ENCODE data around the gene SMARCA2. TPM values are rescaled to one million over a fixed set of nuclear protein-coding genes. Genes with fewer than 3 reads are reported as not detected.

The SMARCA2 gene
- 10 to 100 TPM; 87.8 to 89.9 TPM for total RNA-seq

GRCh38 chr9:2014696-2015580, at the start of gene SMARCA2:
Gene SMARCA2, plus strand, starts transcription at chr9:2015347. Its CDS starts 13,676 bp downstream, at chr9:2029023.
- peak; percentile 97 for DNase-seq
- peak within 1 kb of the TSS; percentile 92 for H3K4me3 Mint-ChIP-seq
- peaks cover 44% of the 10 kb centered on the region for H3K4me1 Mint-ChIP-seq (ENCODE audit: low read depth)
- peak within 1 kb of the TSS; percentile 99 for H3K27ac Mint-ChIP-seq
- CTCF ChIA-PET, result interaction anchor here (0.6 to 0.7 kb wide), 3 partner anchors 13 to 1277 kb away, joined by 3 to 4 read pairs (median 3); no protein-coding TSS in a partner anchor
- H3K9me3 Mint-ChIP-seq, result no peaks in the 10 kb centered on the region
- intact Hi-C loops (cut with micrococcal nuclease), result loop anchor here (1.0 to 10.0 kb wide), 10 partner anchors 8 to 1730 kb away; partner anchors contain the start of genes PUM3, RFX3 and VLDLR
- H3K36me3 Mint-ChIP-seq (ENCODE audit: low read depth), result peaks cover 2% of the 10 kb centered on the region
- no peaks in the 10 kb centered on the region for H3K27me3 Mint-ChIP-seq (ENCODE audit: low read depth)

GRCh38 chr9:1966725-1967366, 48.3 kb upstream of the SMARCA2 start:
- Mint-ChIP-seq H3K4me3 (no peak overlapping the region), H3K9me3 (peaks cover 2% of the 10 kb centered on the region), H3K27ac (no peak overlapping the region), H3K36me3 (ENCODE audit: low read depth) (peaks cover 2% of the 10 kb centered on the region), H3K4me1 (ENCODE audit: low read depth) (no peaks in the 10 kb centered on the region), H3K27me3 (ENCODE audit: low read depth) (peaks cover 7% of the 10 kb centered on the region)
- intact Hi-C loops (cut with micrococcal nuclease), result no loop called here
- DNase-seq, result no peak
- CTCF ChIA-PET, result no interaction called here

GRCh38 chr9:1969160-1969559, 46.0 kb upstream of the SMARCA2 start:
- CTCF ChIA-PET, result interaction anchor here (0.6 kb wide), 1 partner anchor 346 kb away, joined by 3 read pairs; no protein-coding TSS in a partner anchor
- intact Hi-C loops (cut with micrococcal nuclease), result no loop called here

GRCh38 chr9:1969898-1970297, 45.2 kb upstream of the SMARCA2 start:
- CTCF ChIA-PET, result no interaction called here
- H3K36me3 Mint-ChIP-seq (ENCODE audit: low read depth), result peaks cover 4% of the 10 kb centered on the region

More at GRCh38 chr9:1969160-1969559, 46.0 kb upstream of the SMARCA2 start:
- no peak for DNase-seq
- peaks cover 15% of the 10 kb centered on the region for H3K9me3 Mint-ChIP-seq
- H3K4me3 Mint-ChIP-seq, result no peak overlapping the region
- peaks cover 4% of the 10 kb centered on the region for H3K36me3 Mint-ChIP-seq (ENCODE audit: low read depth)
- peaks cover 7% of the 10 kb centered on the region for H3K27me3 Mint-ChIP-seq (ENCODE audit: low read depth)
- no peak overlapping the region for H3K27ac Mint-ChIP-seq
- H3K4me1 Mint-ChIP-seq (ENCODE audit: low read depth), result no peaks in the 10 kb centered on the region

GRCh38 chr9:1972672-1973071, 42.5 kb upstream of the SMARCA2 start:
- Mint-ChIP-seq H3K27me3 (ENCODE audit: low read depth) (peaks cover 2% of the 10 kb centered on the region), H3K4me3 (no peak overlapping the region), H3K9me3 (peaks cover 15% of the 10 kb centered on the region), H3K36me3 (ENCODE audit: low read depth) (peaks cover 4% of the 10 kb centered on the region), H3K4me1 (ENCODE audit: low read depth) (no peaks in the 10 kb centered on the region), H3K27ac (no peak overlapping the region)
- intact Hi-C loops (cut with micrococcal nuclease), result no loop called here
- CTCF ChIA-PET, result no interaction called here
- no peak for DNase-seq

More at GRCh38 chr9:1969898-1970297, 45.2 kb upstream of the SMARCA2 start:
- H3K4me3 Mint-ChIP-seq, result no peak overlapping the region
- no peak for DNase-seq
- peaks cover 15% of the 10 kb centered on the region for H3K9me3 Mint-ChIP-seq
- H3K27ac Mint-ChIP-seq, result no peak overlapping the region
- intact Hi-C loops (cut with micrococcal nuclease), result no loop called here
- no peaks in the 10 kb centered on the region for H3K4me1 Mint-ChIP-seq (ENCODE audit: low read depth)
- peaks cover 2% of the 10 kb centered on the region for H3K27me3 Mint-ChIP-seq (ENCODE audit: low read depth)

- Mint-ChIP-seq H3K27ac (no peak overlapping the region), H3K4me1 (ENCODE audit: low read depth) (no peaks in the 10 kb centered on the region), H3K9me3 (peaks cover 13% of the 10 kb centered on the region), H3K27me3 (ENCODE audit: low read depth) (no peaks in the 10 kb centered on the region), H3K4me3 (no peak overlapping the region), H3K36me3 (ENCODE audit: low read depth) (peaks cover 2% of the 10 kb centered on the region)
- no peak for DNase-seq
- CTCF ChIA-PET, result no interaction called here
- intact Hi-C loops (cut with micrococcal nuclease), result no loop called here
Measured at GRCh38 chr9:1977026-1977425, 38.1 kb upstream of the SMARCA2 start.

GRCh38 chr9:1978941-1979340, 36.2 kb upstream of the SMARCA2 start:
- no peaks in the 10 kb centered on the region for H3K4me1 Mint-ChIP-seq (ENCODE audit: low read depth)
- no peaks in the 10 kb centered on the region for H3K27me3 Mint-ChIP-seq (ENCODE audit: low read depth)
- CTCF ChIA-PET, result no interaction called here
- intact Hi-C loops (cut with micrococcal nuclease), result no loop called here
- no peaks in the 10 kb centered on the region for H3K9me3 Mint-ChIP-seq
- DNase-seq, result no peak
- no peak overlapping the region for H3K4me3 Mint-ChIP-seq
- H3K36me3 Mint-ChIP-seq (ENCODE audit: low read depth), result no peaks in the 10 kb centered on the region
- H3K27ac Mint-ChIP-seq, result no peak overlapping the region

GRCh38 chr9:1979741-1980367, 35.3 kb upstream of the SMARCA2 start:
- Mint-ChIP-seq H3K27ac (no peak overlapping the region), H3K27me3 (ENCODE audit: low read depth) (no peaks in the 10 kb centered on the region), H3K9me3 (no peaks in the 10 kb centered on the region), H3K4me3 (no peak overlapping the region), H3K4me1 (ENCODE audit: low read depth) (no peaks in the 10 kb centered on the region), H3K36me3 (ENCODE audit: low read depth) (no peaks in the 10 kb centered on the region)
- CTCF ChIA-PET, result no interaction called here
- DNase-seq, result no peak
- intact Hi-C loops (cut with micrococcal nuclease), result no loop called here

- CTCF ChIA-PET, result interaction anchor here (0.7 kb wide), 1 partner anchor 107 kb away, joined by 4 read pairs; no protein-coding TSS in a partner anchor
Measured at GRCh38 chr9:1980387-1980786, 34.8 kb upstream of the SMARCA2 start.

GRCh38 chr9:1982074-1982473, 33.1 kb upstream of the SMARCA2 start:
- DNase-seq, result no peak
- CTCF ChIA-PET, result no interaction called here

More at GRCh38 chr9:1980387-1980786, 34.8 kb upstream of the SMARCA2 start:
- Mint-ChIP-seq H3K27ac (no peak overlapping the region), H3K9me3 (no peaks in the 10 kb centered on the region), H3K27me3 (ENCODE audit: low read depth) (no peaks in the 10 kb centered on the region), H3K4me3 (no peak overlapping the region), H3K4me1 (ENCODE audit: low read depth) (no peaks in the 10 kb centered on the region), H3K36me3 (ENCODE audit: low read depth) (no peaks in the 10 kb centered on the region)
- intact Hi-C loops (cut with micrococcal nuclease), result no loop called here
- DNase-seq, result no peak

GRCh38 chr9:1986341-1986740, 28.8 kb upstream of the SMARCA2 start:
- DNase-seq, result no peak
- Mint-ChIP-seq H3K27ac (no peak overlapping the region), H3K36me3 (ENCODE audit: low read depth) (no peaks in the 10 kb centered on the region), H3K27me3 (ENCODE audit: low read depth) (peaks cover 2% of the 10 kb centered on the region), H3K4me1 (ENCODE audit: low read depth) (no peaks in the 10 kb centered on the region), H3K4me3 (no peak overlapping the region), H3K9me3 (no peaks in the 10 kb centered on the region)
- CTCF ChIA-PET, result no interaction called here
- intact Hi-C loops (cut with micrococcal nuclease), result no loop called here

More at GRCh38 chr9:1982074-1982473, 33.1 kb upstream of the SMARCA2 start:
- Mint-ChIP-seq H3K4me1 (ENCODE audit: low read depth) (no peaks in the 10 kb centered on the region), H3K27me3 (ENCODE audit: low read depth) (peaks cover 2% of the 10 kb centered on the region), H3K9me3 (no peaks in the 10 kb centered on the region), H3K4me3 (no peak overlapping the region), H3K36me3 (ENCODE audit: low read depth) (no peaks in the 10 kb centered on the region), H3K27ac (no peak overlapping the region)
- intact Hi-C loops (cut with micrococcal nuclease), result no loop called here

- H3K4me1 Mint-ChIP-seq (ENCODE audit: low read depth), result no peaks in the 10 kb centered on the region
- no peaks in the 10 kb centered on the region for H3K9me3 Mint-ChIP-seq
- no peak overlapping the region for H3K4me3 Mint-ChIP-seq
- DNase-seq, result no peak
- no peak overlapping the region for H3K27ac Mint-ChIP-seq
- CTCF ChIA-PET, result no interaction called here
- H3K36me3 Mint-ChIP-seq (ENCODE audit: low read depth), result no peaks in the 10 kb centered on the region
- intact Hi-C loops (cut with micrococcal nuclease), result no loop called here
- peaks cover 2% of the 10 kb centered on the region for H3K27me3 Mint-ChIP-seq (ENCODE audit: low read depth)
Measured at GRCh38 chr9:1989500-1989899, 25.6 kb upstream of the SMARCA2 start.
